ENCODE data around the gene COL23A1. TPM values are rescaled to one million over a fixed set of nuclear protein-coding genes. Genes with fewer than 3 reads are reported as not detected.
A peak's percentile ranks its signal among the peaks of the same experiment; 100 is the strongest.

COL23A1 gene
- total RNA-seq, 1 experiment from 2014 or later, result 0.18 TPM

DNA sequence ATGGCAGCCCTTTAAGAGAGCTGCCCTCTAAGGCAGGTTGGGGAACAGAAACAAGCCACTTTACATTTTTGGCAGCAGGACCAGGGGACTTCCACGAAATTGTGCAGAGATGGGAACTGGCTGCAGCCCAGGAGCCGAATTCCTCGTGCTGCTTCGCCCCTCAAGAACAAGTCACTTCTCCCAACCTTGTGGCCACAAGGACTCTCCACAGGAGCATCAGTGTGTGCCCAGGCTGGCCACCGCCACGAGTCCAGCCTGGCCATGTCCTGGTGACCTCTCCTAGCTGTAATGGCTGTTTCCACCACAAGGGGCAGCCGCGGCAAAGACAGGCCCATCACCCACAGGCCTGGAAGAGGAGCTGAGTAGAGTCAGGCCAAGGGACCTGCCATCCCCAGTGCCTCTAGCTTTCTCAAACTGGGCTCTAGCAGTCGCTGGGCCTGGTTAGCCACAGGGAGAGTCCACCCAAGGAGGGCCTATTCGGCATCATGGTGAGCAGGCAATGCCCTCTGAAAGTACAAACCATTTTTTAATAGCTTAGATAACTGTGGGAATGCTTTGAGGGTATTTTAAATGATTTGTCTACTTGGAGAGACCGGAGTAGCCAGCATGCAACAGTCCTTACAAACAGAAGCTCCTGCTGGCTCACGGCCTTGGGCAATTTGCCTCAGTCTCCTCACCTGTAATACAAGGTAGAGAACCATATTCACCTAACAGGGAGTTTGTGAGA is 129.0 kb downstream of the COL23A1 start:
- peaks cover 7% of the 10 kb centered on the region for H3K4me1 Mint-ChIP-seq (ENCODE audit: low read depth, unreplicated experiment)
- H3K4me3 Mint-ChIP-seq (ENCODE audit: unreplicated experiment), result no peak overlapping the region
- no TSS peak for BruUV-seq (replicated peaks)
- no peaks in the 10 kb centered on the region for H3K9me3 Mint-ChIP-seq (ENCODE audit: unreplicated experiment)
- Histone ChIP-seq H3K27me3 (replicated peaks; ENCODE audit: control insufficient read depth, insufficient read depth, low read length) (no peaks in the 10 kb centered on the region), H3K36me3 (ENCODE audit: control insufficient read depth, insufficient read depth, low read length) (no peaks in the 10 kb centered on the region), H3K4me1 (peaks cover 7% of the 10 kb centered on the region; the same call in 1 of the 2 replicates), H3K4me3 (ENCODE audit: low read depth, low read length) (no peak overlapping the region), H3K9me3 (no peaks in the 10 kb centered on the region)
- ChIA-PET CTCF (interaction anchor here (0.6 to 1.4 kb wide), 14 partner anchors 8 to 1186 kb away, joined by 3 to 7 read pairs (median 3); partner anchors contain the start of gene COL23A1), POLR2A (no interaction called here)
- intact Hi-C loops (cut with micrococcal nuclease; ENCODE audit: unreplicated experiment), result loop anchor here (1.0 kb wide), 1 partner anchor 90 kb away; no protein-coding TSS in a partner anchor
- H3K27me3 Mint-ChIP-seq (ENCODE audit: insufficient read depth, unreplicated experiment), result no peaks in the 10 kb centered on the region
- no peak overlapping the region for H3K27ac Mint-ChIP-seq (ENCODE audit: unreplicated experiment)
- DNase-seq, result peak; percentile 71 to 83
- TF ChIP-seq, protein P1, sequence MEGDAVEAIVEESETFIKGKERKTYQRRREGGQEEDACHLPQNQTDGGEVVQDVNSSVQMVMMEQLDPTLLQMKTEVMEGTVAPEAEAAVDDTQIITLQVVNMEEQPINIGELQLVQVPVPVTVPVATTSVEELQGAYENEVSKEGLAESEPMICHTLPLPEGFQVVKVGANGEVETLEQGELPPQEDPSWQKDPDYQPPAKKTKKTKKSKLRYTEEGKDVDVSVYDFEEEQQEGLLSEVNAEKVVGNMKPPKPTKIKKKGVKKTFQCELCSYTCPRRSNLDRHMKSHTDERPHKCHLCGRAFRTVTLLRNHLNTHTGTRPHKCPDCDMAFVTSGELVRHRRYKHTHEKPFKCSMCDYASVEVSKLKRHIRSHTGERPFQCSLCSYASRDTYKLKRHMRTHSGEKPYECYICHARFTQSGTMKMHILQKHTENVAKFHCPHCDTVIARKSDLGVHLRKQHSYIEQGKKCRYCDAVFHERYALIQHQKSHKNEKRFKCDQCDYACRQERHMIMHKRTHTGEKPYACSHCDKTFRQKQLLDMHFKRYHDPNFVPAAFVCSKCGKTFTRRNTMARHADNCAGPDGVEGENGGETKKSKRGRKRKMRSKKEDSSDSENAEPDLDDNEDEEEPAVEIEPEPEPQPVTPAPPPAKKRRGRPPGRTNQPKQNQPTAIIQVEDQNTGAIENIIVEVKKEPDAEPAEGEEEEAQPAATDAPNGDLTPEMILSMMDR (IDR thresholded peaks at IDR 0.05; ENCODE audit: insufficient read depth in 1 of 2, low read depth in 1 of 2, low read length in 1 of 2, severe bottlenecking in 1 of 2, unreplicated experiment in 1 of 2), result peak; percentile 83 to 87
- no peaks in the 10 kb centered on the region for H3K36me3 Mint-ChIP-seq (ENCODE audit: insufficient read depth, unreplicated experiment)

DNA sequence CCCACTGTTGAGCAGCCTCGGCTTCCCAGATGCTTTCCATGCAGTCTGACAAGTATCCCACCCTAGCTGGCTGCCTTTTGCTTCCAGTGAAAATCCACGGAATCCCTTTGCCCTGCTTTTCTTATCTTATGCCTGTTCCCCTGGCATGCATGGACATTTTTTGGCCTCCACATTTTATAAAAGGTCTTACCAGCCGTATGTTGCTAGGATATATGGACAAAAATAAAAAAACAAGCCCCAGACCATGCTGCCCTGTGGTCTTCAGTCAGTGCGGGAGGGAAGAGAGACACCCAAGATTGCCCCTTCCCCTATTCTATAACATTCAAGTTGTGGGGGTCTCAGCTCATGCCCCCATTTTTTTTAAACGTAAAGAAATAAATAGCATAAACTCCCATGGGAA is 129.6 kb downstream of the COL23A1 start:
- no peak overlapping the region for H3K4me3 Mint-ChIP-seq (ENCODE audit: unreplicated experiment)
- H3K4me1 Mint-ChIP-seq (ENCODE audit: low read depth, unreplicated experiment), result peaks cover 5% of the 10 kb centered on the region
- H3K9me3 Mint-ChIP-seq (ENCODE audit: unreplicated experiment), result no peaks in the 10 kb centered on the region
- BruUV-seq (replicated peaks), result no TSS peak
- POLR2A ChIA-PET, result no interaction called here
- TF ChIP-seq, protein P1 (IDR thresholded peaks at IDR 0.05; ENCODE audit: insufficient read depth in 1 of 2, low read depth in 1 of 2, low read length in 1 of 2, severe bottlenecking in 1 of 2, unreplicated experiment in 1 of 2), result no peak
- no peaks in the 10 kb centered on the region for H3K36me3 Mint-ChIP-seq (ENCODE audit: insufficient read depth, unreplicated experiment)
- CTCF ChIA-PET, result interaction anchor here (0.6 to 1.4 kb wide), 5 partner anchors 9 to 1187 kb away, joined by 3 to 7 read pairs (median 3); partner anchors contain the start of gene COL23A1
- H3K9me3 ChIP-seq, result no peaks in the 10 kb centered on the region
- H3K4me3 ChIP-seq (ENCODE audit: low read depth, low read length), result no peak overlapping the region
- no peak overlapping the region for H3K27ac Mint-ChIP-seq (ENCODE audit: unreplicated experiment)
- no peaks in the 10 kb centered on the region for H3K27me3 ChIP-seq (replicated peaks; ENCODE audit: control insufficient read depth, insufficient read depth, low read length)
- no peak for DNase-seq
- H3K36me3 ChIP-seq (ENCODE audit: control insufficient read depth, insufficient read depth, low read length), result no peaks in the 10 kb centered on the region
- peaks cover 5% of the 10 kb centered on the region; the same call in 1 of the 2 replicates for H3K4me1 ChIP-seq
- intact Hi-C loops (cut with micrococcal nuclease; ENCODE audit: unreplicated experiment), result no loop called here
- no peaks in the 10 kb centered on the region for H3K27me3 Mint-ChIP-seq (ENCODE audit: insufficient read depth, unreplicated experiment)

GRCh38 chr5:178460174-178460573 is 130.0 kb downstream of the COL23A1 start:
- ChIA-PET CTCF (interaction anchor here (0.6 to 1.4 kb wide), 2 partner anchors 22 to 63 kb away, joined by 3 to 7 read pairs; no protein-coding TSS in a partner anchor), POLR2A (no interaction called here)
- no peak overlapping the region for H3K4me3 ChIP-seq (ENCODE audit: low read depth, low read length)
- TF ChIP-seq, protein P1 (IDR thresholded peaks at IDR 0.05; ENCODE audit: insufficient read depth in 1 of 2, low read depth in 1 of 2, low read length in 1 of 2, severe bottlenecking in 1 of 2, unreplicated experiment in 1 of 2), result no peak
- no peaks in the 10 kb centered on the region for H3K9me3 ChIP-seq
- H3K4me3 Mint-ChIP-seq (ENCODE audit: unreplicated experiment), result no peak overlapping the region
- H3K27me3 Mint-ChIP-seq (ENCODE audit: insufficient read depth, unreplicated experiment), result no peaks in the 10 kb centered on the region
- H3K4me1 Mint-ChIP-seq (ENCODE audit: low read depth, unreplicated experiment), result peaks cover under 1% of the 10 kb centered on the region
- H3K36me3 Mint-ChIP-seq (ENCODE audit: insufficient read depth, unreplicated experiment), result no peaks in the 10 kb centered on the region
- intact Hi-C loops (cut with micrococcal nuclease; ENCODE audit: unreplicated experiment), result no loop called here
- H3K4me1 ChIP-seq, result peaks cover under 1% of the 10 kb centered on the region; the same call in 1 of the 2 replicates
- H3K27ac Mint-ChIP-seq (ENCODE audit: unreplicated experiment), result no peak overlapping the region
- no peaks in the 10 kb centered on the region for H3K9me3 Mint-ChIP-seq (ENCODE audit: unreplicated experiment)
- no TSS peak for BruUV-seq (replicated peaks)
- DNase-seq, result no peak
- H3K36me3 ChIP-seq (ENCODE audit: control insufficient read depth, insufficient read depth, low read length), result no peaks in the 10 kb centered on the region
- H3K27me3 ChIP-seq (replicated peaks; ENCODE audit: control insufficient read depth, insufficient read depth, low read length), result no peaks in the 10 kb centered on the region

All from Caco-2 (cell line).